ENCODE data around the gene NAB2. TPM values are rescaled to one million over a fixed set of nuclear protein-coding genes. Genes with fewer than 3 reads are reported as not detected.
A peak's percentile ranks its signal among the peaks of the same experiment; 100 is the strongest.
"Not testable (repeated sequence)": the region's sequence is repeated elsewhere in the genome, so short reads cannot be mapped to it uniquely, and the experiment has no call there.

NAB2 gene
- total RNA-seq, 2 experiments from 2014 or later: 39.6 to 41.6 TPM

GRCh38 chr12:57069523-57069922 is 19.4 kb upstream of the NAB2 start:
- Mint-ChIP-seq H3K4me3 (peak overlapping the region; percentile 17), H3K27ac (peak overlapping the region; percentile 91), H3K27me3 (no peaks in the 10 kb centered on the region), H3K9me3 (peaks cover 4% of the 10 kb centered on the region), H3K36me3 (peaks cover 63% of the 10 kb centered on the region), H3K4me1 (ENCODE audit: low read depth) (peaks cover 63% of the 10 kb centered on the region)
- ChIA-PET CTCF (interaction anchor here (0.6 to 15.6 kb wide), 29 partner anchors 9 to 433 kb away, joined by 3 to 261 read pairs (median 4); partner anchors contain the start of genes LRP1, NAB2, NEMP1 and STAT6), POLR2A (interaction anchor here (0.9 to 2.4 kb wide), 8 partner anchors 9 to 42 kb away, joined by 3 to 20 read pairs (median 6); partner anchors contain the start of genes NEMP1 and STAT6)
- peak; percentile 68 for DNase-seq
- intact Hi-C loops (cut with micrococcal nuclease): loop anchor here (1.0 to 2.0 kb wide), 4 partner anchors 9 to 113 kb away; partner anchors contain the start of gene NEMP1

GRCh38 chr12:57072661-57073060 is 16.3 kb upstream of the NAB2 start:
- Mint-ChIP-seq H3K4me3 (no peak overlapping the region), H3K4me1 (ENCODE audit: low read depth) (peaks cover 50% of the 10 kb centered on the region), H3K9me3 (no peaks in the 10 kb centered on the region), H3K27me3 (no peaks in the 10 kb centered on the region), H3K36me3 (peaks cover 50% of the 10 kb centered on the region), H3K27ac (no peak overlapping the region)
- DNase-seq: no peak
- intact Hi-C loops (cut with micrococcal nuclease): loop anchor here (10.0 kb wide), 1 partner anchor 682 kb away; the partner anchor contains the start of genes CDK4 and MARCHF9
- POLR2A ChIA-PET: interaction anchor here (1.0 kb wide), 1 partner anchor 40 kb away, joined by 4 read pairs; no protein-coding TSS in a partner anchor
- CTCF ChIA-PET: interaction anchor here (0.8 to 15.6 kb wide), 6 partner anchors 16 to 167 kb away, joined by 3 to 261 read pairs (median 6); partner anchors contain the start of genes NAB2 and STAT6

GRCh38 chr12:57073566-57074450 is 15.1 kb upstream of the NAB2 start:
- ChIA-PET POLR2A (interaction anchor here (0.6 to 0.7 kb wide), 3 partner anchors 17 to 25 kb away, joined by 3 read pairs; no protein-coding TSS in a partner anchor), CTCF (interaction anchor here (0.9 to 15.6 kb wide), 9 partner anchors 9 to 109 kb away, joined by 3 to 261 read pairs (median 5); partner anchors contain the start of genes NAB2, STAT6 and ZBTB39)
- Mint-ChIP-seq H3K36me3 (peaks cover 48% of the 10 kb centered on the region), H3K4me1 (ENCODE audit: low read depth) (peaks cover 46% of the 10 kb centered on the region)
- H3K27me3 Mint-ChIP-seq, H3K4me3 Mint-ChIP-seq, DNase-seq, H3K27ac Mint-ChIP-seq, H3K9me3 Mint-ChIP-seq: not testable (repeated sequence)
- intact Hi-C loops (cut with micrococcal nuclease): loop anchor here (10.0 kb wide), 1 partner anchor 681 kb away; the partner anchor contains the start of genes CDK4 and MARCHF9

GRCh38 chr12:57078519-57079404 is 10.2 kb upstream of the NAB2 start, which contains the start of gene NEMP1:
Gene NEMP1, minus strand, starts transcription at chr12:57078791. Its CDS starts 46 bp downstream, at chr12:57078745.
- ChIA-PET CTCF (interaction anchor here (0.7 to 15.6 kb wide), 15 partner anchors 8 to 160 kb away, joined by 3 to 261 read pairs (median 5); partner anchors contain the start of genes NAB2 and STAT6), POLR2A (interaction anchor here (0.9 to 4.1 kb wide), 7 partner anchors 9 to 32 kb away, joined by 3 to 52 read pairs (median 11); partner anchors contain the start of genes NAB2 and STAT6)
- H3K27ac Mint-ChIP-seq: peak within 1 kb of the TSS; percentile 97
- intact Hi-C loops (cut with micrococcal nuclease): loop anchor here (1.0 to 10.0 kb wide), 8 partner anchors 9 to 676 kb away; partner anchors contain the start of genes CDK4, MARCHF9, MBD6 and PTGES3
- H3K36me3 Mint-ChIP-seq: peaks cover 18% of the 10 kb centered on the region
- peaks cover 36% of the 10 kb centered on the region for H3K4me1 Mint-ChIP-seq (ENCODE audit: low read depth)
- peak within 1 kb of the TSS; percentile 99 for H3K4me3 Mint-ChIP-seq
- peak; percentile 98 for DNase-seq
- H3K9me3 Mint-ChIP-seq: no peaks in the 10 kb centered on the region
- no peaks in the 10 kb centered on the region for H3K27me3 Mint-ChIP-seq

- Mint-ChIP-seq H3K4me1 (ENCODE audit: low read depth) (peaks cover 33% of the 10 kb centered on the region), H3K9me3 (no peaks in the 10 kb centered on the region), H3K4me3 (no peak overlapping the region), H3K27ac (peak overlapping the region; percentile 97), H3K27me3 (no peaks in the 10 kb centered on the region), H3K36me3 (peaks cover 16% of the 10 kb centered on the region)
- POLR2A ChIA-PET: interaction anchor here (1.4 to 4.1 kb wide), 4 partner anchors 10 to 31 kb away, joined by 4 to 52 read pairs (median 28); partner anchors contain the start of genes NAB2 and STAT6
- DNase-seq: no peak
- intact Hi-C loops (cut with micrococcal nuclease): loop anchor here (1.0 to 10.0 kb wide), 5 partner anchors 7 to 675 kb away; partner anchors contain the start of genes CDK4, MARCHF9, MBD6 and PTGES3
- CTCF ChIA-PET: interaction anchor here (0.7 to 15.6 kb wide), 11 partner anchors 11 to 159 kb away, joined by 3 to 261 read pairs (median 5); partner anchors contain the start of genes NAB2 and STAT6
These were observed 9.1 kb upstream of the NAB2 start for GRCh38 chr12:57079821-57080220.

GRCh38 chr12:57080855-57081254 is 8.1 kb upstream of the NAB2 start:
- Mint-ChIP-seq H3K4me3 (no peak overlapping the region), H3K36me3 (peaks cover 16% of the 10 kb centered on the region), H3K9me3 (no peaks in the 10 kb centered on the region), H3K27ac (peak overlapping the region; percentile 51), H3K27me3 (no peaks in the 10 kb centered on the region), H3K4me1 (ENCODE audit: low read depth) (peaks cover 43% of the 10 kb centered on the region)
- POLR2A ChIA-PET: interaction anchor here (3.4 kb wide), 1 partner anchor 30 kb away, joined by 41 read pairs; the partner anchor contains the start of gene STAT6
- DNase-seq: no peak
- intact Hi-C loops (cut with micrococcal nuclease): no loop called here
- CTCF ChIA-PET: interaction anchor here (1.3 to 15.6 kb wide), 4 partner anchors 12 to 31 kb away, joined by 7 to 251 read pairs (median 34); partner anchors contain the start of gene NAB2

GRCh38 chr12:57085999-57086492 is 2.9 kb upstream of the NAB2 start:
- ChIA-PET POLR2A (interaction anchor here (1.4 to 5.0 kb wide), 2 partner anchors 17 to 25 kb away, joined by 5 to 43 read pairs; partner anchors contain the start of gene STAT6), CTCF (interaction anchor here (2.6 to 14.4 kb wide), 3 partner anchors 11 to 26 kb away, joined by 11 to 251 read pairs (median 25); partner anchors contain the start of genes NEMP1 and STAT6)
- no peaks in the 10 kb centered on the region for H3K9me3 Mint-ChIP-seq
- H3K27ac Mint-ChIP-seq: peak overlapping the region; percentile 98
- peak overlapping the region; percentile 83 for H3K4me3 Mint-ChIP-seq
- H3K4me1 Mint-ChIP-seq (ENCODE audit: low read depth): peaks cover 41% of the 10 kb centered on the region
- no peaks in the 10 kb centered on the region for H3K27me3 Mint-ChIP-seq
- intact Hi-C loops (cut with micrococcal nuclease): loop anchor here (2.0 to 5.0 kb wide), 3 partner anchors 141 to 449 kb away; partner anchors contain the start of genes PTGES3 and SHMT2
- peaks cover 14% of the 10 kb centered on the region for H3K36me3 Mint-ChIP-seq
- peak; percentile 61 for DNase-seq

- H3K36me3 Mint-ChIP-seq: peaks cover 18% of the 10 kb centered on the region
- ChIA-PET POLR2A (interaction anchor here (1.0 to 6.7 kb wide), 4 partner anchors 8 to 726 kb away, joined by 4 to 52 read pairs (median 24); partner anchors contain the start of genes NEMP1, STAT2 and STAT6), CTCF (interaction anchor here (1.5 to 14.4 kb wide), 3 partner anchors 12 to 156 kb away, joined by 3 to 251 read pairs (median 25); partner anchors contain the start of genes NEMP1 and STAT6)
- peak overlapping the region; percentile 83 for H3K4me3 Mint-ChIP-seq
- H3K27me3 Mint-ChIP-seq: no peaks in the 10 kb centered on the region
- no peaks in the 10 kb centered on the region for H3K9me3 Mint-ChIP-seq
- peak overlapping the region; percentile 98 for H3K27ac Mint-ChIP-seq
- peak; percentile 60 for DNase-seq
- H3K4me1 Mint-ChIP-seq (ENCODE audit: low read depth): peaks cover 45% of the 10 kb centered on the region
- intact Hi-C loops (cut with micrococcal nuclease): loop anchor here (1.0 to 5.0 kb wide), 5 partner anchors 7 to 449 kb away; partner anchors contain the start of genes PTGES3, SHMT2 and STAT6
These were observed 2.4 kb upstream of the NAB2 start for GRCh38 chr12:57086493-57087009.

- Mint-ChIP-seq H3K27me3 (no peaks in the 10 kb centered on the region), H3K4me1 (ENCODE audit: low read depth) (peaks cover 51% of the 10 kb centered on the region), H3K9me3 (no peaks in the 10 kb centered on the region), H3K36me3 (peaks cover 24% of the 10 kb centered on the region), H3K27ac (peak overlapping the region; percentile 98), H3K4me3 (peak overlapping the region; percentile 89)
- DNase-seq: peak; percentile 95
- CTCF ChIA-PET: interaction anchor here (0.6 to 14.4 kb wide), 5 partner anchors 11 to 156 kb away, joined by 3 to 251 read pairs (median 4); partner anchors contain the start of genes NEMP1 and STAT6
- POLR2A ChIA-PET: interaction anchor here (0.6 to 6.7 kb wide), 8 partner anchors 9 to 727 kb away, joined by 4 to 52 read pairs (median 5); partner anchors contain the start of genes NEMP1, STAT2 and STAT6
- intact Hi-C loops (cut with micrococcal nuclease): loop anchor here (1.0 to 5.0 kb wide), 5 partner anchors 8 to 450 kb away; partner anchors contain the start of genes PTGES3, SHMT2 and STAT6
These were observed 1.8 kb upstream of the NAB2 start for GRCh38 chr12:57087010-57087690.

Measured in activated CD4-positive, alpha-beta memory T cell treated with anti-CD3 and anti-CD28 coated beads for 36 hours (primary cell).